GM12892 (cell line): Measurements from ENCODE around the gene TAS2R20.

Experiments
- POLR2A ChIP-seq: IDR thresholded peaks from 2 replicates; pipeline ENCODE4 v1.6.1; 2011; ENCODE audit warnings: low read depth, low read length, control low read depth
- POLR2AphosphoS5 ChIP-seq: IDR thresholded peaks from 2 replicates; pipeline ENCODE4 v1.6.1; 2011; ENCODE audit warnings: low read depth, low read length, control low read depth

GRCh38 chr12:11031307-11031706 is 33.2 kb upstream of the TAS2R20 start, which contains the start of gene TAS2R31:
- TF ChIP-seq POLR2A (no peak), POLR2AphosphoS5 (no peak)
